Stimulated activated CD8-positive, alpha-beta memory T cell treated with anti-CD3 and anti-CD28 coated beads, Interleukin-7, amount 100 ng/mL, for 1 hour (primary cell): ENCODE results near the gene CARTPT.
A peak's percentile ranks its signal among the peaks of the same experiment; 100 is the strongest.

Experiments used
- DNase-seq, 2 donors: peaks; one replicate each; pipeline ENCODE4 v3.0.0-alpha.2; 2020; ENCODE audit warnings: low read depth in 2 of 2

CARTPT gene

DNA sequence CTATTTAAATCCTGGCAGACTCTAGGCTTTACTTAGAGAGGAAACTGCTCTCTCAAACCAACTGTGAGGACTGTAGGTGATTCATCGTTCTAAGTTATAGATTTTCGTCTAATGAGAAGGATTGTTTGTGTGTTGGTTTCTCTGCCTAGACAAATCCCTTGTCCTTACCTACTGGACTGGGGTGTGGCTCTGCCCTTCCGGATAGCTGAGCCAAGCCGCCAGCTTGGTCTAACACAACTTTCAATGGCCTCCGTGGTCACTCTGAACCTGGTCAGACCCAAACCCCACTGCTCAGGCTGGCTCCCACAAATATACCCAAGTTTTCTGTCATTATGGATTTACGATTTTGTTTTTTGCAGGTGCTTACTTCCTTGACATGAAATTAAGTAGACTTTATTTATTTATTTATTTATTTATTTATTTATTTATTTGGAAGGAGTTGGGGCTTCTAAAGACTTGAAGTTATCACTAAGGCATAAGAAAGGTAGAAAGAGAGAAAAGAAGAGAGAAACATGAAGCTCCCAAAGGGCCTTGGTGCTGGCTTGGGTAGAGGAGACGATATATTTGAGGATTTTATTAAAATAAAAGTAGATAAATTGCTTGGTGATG is 19.0 kb downstream of the CARTPT start:
- DNase-seq = no peak

DNA sequence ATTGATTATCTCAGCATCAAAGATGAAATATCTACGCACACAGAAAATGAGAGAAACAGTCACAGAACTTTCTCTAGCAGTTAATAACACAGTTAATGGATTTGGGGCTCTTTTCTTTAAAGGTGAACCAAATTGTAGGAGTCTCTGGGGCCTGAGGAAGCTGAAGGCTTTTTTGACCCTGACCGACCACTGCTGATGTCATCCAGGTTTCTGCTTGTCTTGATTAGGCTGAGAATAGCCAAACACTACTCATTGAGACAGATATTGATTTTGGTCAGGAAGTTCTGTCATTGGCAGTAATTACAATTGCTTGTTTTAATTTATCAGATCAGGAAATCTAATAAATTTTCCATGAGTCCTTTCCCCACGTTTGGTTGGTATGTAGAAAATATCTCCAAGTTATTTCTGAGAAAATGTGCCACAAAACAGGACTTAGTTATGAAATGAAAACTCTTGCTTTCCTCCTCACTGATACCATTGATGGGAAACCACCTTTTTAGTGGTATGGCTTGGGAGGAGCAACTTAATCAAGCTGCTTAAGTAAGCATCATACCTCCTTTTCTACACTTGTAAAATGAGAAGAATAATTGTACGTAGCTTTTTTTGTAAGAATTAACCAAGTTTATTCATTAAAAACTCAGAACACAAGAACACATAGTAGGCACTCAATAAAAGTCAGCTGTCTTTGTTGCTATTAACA is 19.7 kb downstream of the CARTPT start:
- no peak for DNase-seq

DNA sequence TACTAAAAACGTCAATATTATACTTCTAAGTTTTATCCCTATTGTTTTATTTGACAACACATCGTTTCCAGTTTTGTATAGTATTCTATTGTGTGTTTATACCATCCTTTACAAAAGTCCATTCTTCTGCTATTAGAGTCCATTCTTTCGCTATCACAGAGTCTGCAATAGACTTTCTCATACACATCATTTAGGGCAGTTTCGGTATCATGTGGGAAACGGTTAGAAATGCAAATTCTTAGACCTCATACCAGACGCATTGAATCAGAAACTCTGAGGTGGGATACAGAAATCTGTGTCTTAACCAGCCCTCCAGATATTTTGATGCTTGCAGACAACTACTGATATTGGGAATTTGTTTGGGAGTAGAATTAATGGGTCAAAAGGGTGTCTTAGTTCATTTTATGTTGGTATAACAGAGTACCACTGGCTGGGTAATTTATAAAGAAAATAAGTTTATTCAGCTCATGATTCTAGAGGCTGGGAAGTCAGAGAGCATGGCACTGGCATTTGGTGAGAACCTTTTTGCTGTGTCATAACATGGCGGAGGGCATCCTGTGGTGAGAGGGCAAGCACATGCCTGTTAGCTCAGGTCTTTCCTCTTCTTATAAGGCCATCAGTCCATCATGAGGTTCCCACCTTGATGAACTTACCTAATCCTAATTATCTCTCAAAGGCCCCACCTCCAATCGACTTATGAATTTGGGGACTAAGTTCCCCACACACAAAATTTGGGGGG is 21.1 kb downstream of the CARTPT start:
- no peak for DNase-seq

DNA sequence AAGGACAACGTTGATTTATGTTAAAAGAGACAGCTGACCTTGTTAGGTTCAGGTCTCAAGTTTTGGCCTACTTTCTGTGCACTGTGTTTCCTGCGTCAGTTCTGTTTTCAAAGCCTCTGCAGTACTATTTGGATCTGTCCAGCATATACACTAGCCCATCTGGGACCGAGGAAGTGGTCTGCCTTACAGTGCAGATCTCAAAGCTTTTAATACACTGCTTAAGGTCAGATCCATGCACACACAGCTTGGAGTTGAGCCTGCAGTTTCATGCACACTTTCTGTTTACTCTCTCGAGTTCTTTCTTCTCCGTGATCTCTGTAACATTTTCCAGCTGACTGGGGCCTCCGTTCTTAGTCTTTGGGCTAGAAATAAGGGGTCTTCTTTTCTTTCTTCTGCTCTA is 24.1 kb downstream of the CARTPT start:
- no peak for DNase-seq

DNA sequence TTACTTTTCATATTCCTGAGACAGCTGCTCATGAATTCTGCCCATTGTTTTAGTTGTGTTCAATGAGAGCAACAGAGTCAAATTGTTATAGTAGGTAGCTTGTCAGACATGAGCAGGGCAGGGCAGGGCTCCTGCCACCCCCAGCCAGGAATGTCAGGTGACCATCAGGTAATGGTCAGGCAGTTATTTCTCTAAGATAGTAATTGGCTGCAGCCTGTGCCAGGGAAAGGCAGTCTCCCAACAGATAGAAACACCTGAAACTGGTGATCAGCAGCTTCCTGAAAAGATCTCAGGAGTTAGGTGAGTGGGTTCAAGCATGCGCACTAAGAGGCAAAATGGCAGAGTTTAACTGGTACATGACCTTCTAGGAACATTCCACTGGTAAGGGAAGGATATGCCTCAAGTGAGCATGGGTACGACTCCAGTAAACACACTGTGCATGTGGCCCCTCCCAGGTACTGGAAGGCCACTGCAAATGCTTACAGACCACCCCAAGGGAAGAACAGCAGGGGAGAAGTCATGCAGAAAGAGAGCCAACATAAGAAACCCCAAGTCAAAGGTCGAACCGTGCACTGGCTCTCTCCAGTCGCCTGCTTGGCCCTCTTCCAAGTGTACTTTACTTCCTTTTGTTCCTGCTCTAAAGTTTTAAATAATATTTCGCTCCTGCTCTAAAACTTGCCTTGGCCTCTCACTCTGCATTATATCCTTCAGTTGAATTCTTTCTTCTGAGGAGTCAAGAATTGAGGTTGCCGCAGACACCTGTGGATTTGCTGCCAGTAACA is 25.1 kb downstream of the CARTPT start:
- no peak for DNase-seq

DNA sequence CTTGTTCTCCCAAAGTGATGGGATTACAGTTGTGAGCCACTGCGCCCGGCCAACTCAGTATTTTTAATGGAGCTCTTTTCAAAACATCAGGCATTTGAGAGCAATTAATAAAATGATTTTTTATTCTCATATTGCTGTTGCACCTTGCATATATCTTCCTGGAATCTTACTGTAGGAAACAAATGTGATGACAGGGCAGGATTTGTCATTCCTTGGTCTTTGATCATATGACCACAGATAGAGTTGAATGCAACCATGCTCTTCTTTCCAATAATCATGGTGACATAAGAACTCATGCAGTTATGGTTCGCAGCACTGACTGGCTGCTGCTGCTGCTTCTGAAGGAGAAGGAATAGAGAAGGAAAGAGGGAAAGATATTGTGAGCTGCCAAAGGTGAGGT is 28.1 kb downstream of the CARTPT start:
- DNase-seq = no peak

DNA sequence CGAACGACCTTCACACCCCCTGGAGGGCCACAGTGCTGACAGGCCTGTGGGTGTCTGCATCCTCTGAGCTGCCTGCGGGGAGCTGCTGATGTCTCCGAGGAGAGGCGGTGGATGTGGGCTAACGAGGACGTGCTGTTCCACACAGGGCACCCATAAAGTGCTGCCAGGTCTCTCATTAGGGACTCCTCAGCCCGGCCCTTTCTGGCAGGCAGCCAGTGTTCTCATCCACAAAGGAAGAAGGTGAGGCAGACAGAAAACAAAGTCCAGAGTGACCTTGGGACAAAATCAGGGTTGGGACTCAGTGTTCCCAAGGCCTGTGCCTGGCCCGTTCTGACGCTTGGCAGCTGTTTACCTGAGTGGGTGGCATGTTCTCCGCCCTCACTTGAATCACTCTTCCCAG is 29.3 kb downstream of the CARTPT start:
- no peak for DNase-seq

DNA sequence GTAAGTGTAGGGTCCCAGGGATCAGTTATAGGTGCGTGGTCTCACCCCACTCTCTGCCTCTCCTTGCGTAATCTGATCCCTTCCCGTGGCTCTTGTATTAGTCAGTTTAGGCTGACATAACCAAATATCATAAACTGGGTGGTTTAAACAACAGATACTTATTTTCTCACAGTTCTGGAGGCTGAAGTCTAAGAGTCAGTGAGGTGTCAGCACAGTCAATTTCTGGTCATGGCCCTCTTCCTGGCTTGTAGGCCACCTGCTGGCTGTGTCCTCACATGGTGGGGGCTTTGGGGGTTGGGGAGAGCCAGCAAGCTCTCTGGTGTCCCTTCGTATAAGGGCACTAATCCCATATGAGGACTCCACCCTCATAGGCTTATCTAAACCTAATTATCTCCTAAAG is 32.3 kb downstream of the CARTPT start:
- DNase-seq = no peak

DNA sequence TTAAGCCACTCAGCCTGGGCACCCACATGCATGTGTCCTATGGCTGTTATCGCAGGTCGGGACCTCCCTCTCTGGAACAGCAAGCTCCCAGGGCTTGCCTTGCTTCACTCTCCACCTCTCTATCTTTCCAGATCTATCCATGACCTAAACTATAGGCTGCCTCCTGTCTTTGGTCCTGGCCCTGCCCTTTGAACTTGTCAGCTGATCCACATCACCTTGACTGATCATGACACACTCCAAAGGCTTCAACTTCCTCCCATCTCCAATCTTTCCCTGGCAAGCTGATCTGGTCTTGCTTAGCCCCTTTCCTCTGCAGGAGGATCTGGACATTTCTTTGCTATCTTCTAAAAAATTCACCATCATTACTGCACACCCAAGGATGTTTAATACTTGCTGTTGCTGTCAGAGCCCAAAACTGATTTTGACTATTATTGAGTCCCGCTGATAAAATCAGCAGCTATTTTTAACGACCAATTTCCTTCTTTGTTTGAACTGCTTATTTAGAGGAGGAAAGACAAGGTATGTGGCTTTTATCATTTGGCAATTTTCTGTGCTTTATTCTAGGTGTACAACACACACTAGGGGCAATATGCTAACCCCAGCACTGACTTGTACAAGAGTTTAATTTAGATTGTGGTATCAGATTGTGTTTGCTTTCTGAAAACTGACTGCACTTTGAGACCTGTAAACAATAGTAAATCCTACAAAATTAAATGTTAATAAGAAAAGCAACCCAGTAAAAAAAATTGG is 33.5 kb downstream of the CARTPT start:
- no peak for DNase-seq

DNA sequence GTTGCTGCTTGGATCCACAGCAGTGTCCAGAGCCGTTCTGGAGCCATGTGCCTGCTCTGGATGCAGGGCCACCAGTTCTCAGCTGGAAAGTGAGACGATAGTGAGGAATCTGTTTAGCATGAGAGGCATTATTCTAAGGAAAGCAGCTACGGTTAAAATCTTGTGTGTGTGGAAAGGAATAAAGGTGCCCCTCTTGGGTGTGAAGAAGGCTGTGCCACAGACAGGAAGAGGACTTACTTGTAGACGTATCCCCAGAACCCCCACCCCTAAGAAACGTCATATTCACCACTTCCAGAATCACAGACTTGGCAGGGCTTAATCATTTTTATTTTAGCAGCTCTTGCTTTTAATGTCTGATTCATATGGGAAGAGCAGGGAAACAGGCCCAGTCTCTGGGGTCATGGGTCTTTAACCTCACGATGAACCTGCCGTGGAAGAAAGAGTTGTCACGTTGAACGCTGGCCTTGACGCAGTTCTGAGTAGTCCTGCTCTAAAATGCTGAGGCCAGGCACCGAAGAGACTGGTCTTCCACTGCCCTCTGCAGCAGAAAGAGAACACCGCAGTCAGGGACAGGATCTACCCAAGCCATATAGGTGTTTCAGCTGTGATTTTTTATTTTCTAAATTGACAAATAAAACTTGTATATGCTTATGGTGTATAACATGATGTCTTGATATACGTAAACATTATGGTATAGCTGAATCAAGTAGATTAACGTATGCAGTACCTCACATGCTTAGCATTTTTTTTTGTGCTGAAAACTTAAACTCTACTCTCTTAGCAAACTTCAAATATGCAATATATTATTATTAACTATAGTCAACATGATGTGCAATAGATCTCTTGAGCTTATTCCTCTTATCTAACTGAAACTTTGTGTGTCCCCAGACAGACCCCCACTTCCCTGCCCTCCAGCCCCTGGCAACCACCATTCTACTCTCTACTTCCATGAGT is 38.8 kb downstream of the CARTPT start:
- peak in 1 of 2 donors; percentile 13 for DNase-seq

DNA sequence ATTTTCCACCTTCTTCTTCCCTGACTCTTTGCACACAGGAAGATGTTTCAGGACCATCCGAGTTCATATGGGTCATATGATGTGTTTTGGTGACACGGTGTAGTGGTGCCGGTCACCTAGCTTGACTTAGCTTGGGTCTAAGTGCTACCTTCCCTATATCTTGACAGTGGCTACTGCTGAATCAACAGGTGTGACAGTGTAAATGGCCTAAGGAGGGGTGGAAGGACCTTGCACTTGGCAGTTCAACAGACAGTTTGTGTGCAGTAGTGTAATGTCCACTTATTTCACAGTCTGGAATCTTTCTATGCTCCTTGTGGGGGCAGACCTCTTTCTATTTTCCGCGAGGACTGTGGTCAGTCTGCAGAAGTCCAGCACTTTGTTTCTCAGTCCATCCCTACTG is 43.8 kb downstream of the CARTPT start:
- DNase-seq = no peak

DNA sequence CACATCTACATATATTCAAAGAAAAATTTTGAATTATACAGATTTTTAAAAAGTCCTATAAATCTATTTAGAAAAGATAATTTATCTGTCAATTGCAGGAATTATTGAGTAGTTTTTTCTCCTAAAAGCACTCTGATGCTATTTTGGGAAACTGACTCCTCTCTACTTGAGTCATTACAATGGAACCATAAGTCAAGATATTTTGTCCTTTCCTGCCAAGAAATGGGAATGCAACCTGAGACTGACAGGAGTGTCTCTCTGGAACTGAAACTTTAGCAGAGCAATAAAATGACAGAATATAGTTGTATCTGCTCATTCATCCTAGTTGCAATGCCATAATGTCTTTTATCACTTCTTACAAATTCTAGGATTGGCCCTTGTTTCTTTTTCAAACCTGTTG is 48.6 kb downstream of the CARTPT start:
- DNase-seq = no peak

DNA sequence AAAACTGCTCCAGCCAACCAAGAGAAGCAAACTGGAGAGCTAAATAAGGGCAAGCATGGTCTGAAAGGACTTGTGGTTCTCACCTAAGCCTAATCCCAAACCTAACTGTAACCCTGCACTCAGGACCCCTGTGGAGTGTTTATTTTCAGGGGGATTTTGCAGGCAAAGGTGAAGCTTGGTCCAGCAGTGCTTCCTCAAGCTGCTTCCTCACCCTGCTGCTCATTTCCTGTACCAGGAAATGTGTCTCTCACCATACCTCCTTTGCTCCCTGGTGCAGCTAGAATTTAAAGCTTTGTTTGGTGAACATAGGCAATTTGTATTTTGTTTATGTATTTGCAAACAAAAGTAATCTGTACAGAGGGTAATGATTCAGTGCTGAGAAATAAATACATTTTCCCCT is 50.2 kb downstream of the CARTPT start:
- DNase-seq = no peak

DNA sequence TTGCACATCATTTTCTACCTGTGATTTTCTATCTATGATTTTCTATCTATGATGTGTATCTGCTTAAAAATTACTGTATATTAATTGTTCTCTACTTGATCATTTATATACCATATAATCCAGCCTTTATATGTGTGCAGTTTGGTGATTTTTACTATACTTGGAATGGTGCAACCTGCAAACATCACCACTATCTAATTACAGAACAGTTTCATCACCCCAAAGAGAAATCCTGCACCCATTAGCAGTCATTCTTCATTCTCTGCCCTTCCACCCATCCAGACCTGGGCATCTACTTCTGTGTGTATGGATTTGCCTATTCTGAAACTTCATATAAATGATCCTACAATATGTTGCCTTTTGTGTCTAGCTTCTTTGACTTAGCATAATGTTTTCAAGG is 51.3 kb downstream of the CARTPT start:
- DNase-seq = no peak
